Activated T-helper 1 cell treated with anti-CD3 and anti-CD28 coated beads, Interleukin-12 subunit alpha, Interleukin-12 subunit beta, Interleukin-2, Interleukin-4 antibody, amounts not matched to agents 30 ng/mL and 10 ng/mL and 1 ng/mL, durations not matched to agents 14 hours and 24 hours and 36 hours (primary cell): ENCODE data around the gene RHO. TPM values are rescaled to one million over a fixed set of nuclear protein-coding genes. Genes with fewer than 3 reads are reported as not detected.

Source experiments
- DNase-seq: peaks from one replicate; pipeline ENCODE4 v3.0.0; 2021; ENCODE audit warnings: low spot score
- H3K27ac Mint-ChIP-seq: one replicate; pipeline ENCODE4 v1.8.0; 2021; ENCODE audit warnings: mild to moderate bottlenecking, mixed read lengths
- H3K27me3 Mint-ChIP-seq: one replicate; pipeline ENCODE4 v1.8.0; 2022; ENCODE audit warnings: mild to moderate bottlenecking, moderate library complexity, mixed read lengths; ENCODE audit not compliant: insufficient read depth
- H3K36me3 Mint-ChIP-seq: one replicate; pipeline ENCODE4 v1.8.0; 2021; ENCODE audit warnings: low read depth, mixed read lengths
- H3K4me1 Mint-ChIP-seq: one replicate; pipeline ENCODE4 v1.8.0; 2021; ENCODE audit warnings: low read depth, mixed read lengths
- H3K4me3 Mint-ChIP-seq: one replicate; pipeline ENCODE4 v1.8.0; 2021; ENCODE audit warnings: mild to moderate bottlenecking, moderate library complexity, mixed read lengths
- H3K9me3 Mint-ChIP-seq: one replicate; pipeline ENCODE4 v1.8.0; 2021; ENCODE audit warnings: mixed read lengths
- intact Hi-C: fragments of 100-400 bp; cut with micrococcal nuclease; formaldehyde crosslinking; loops from one replicate; pipeline ENCODE4 v1.15.1; 2024
- total RNA-seq: library from RNA; stranded (reverse); gene quantifications from 2 replicates; pipeline ENCODE4 v1.2.3, GENCODE V29; 2022

The RHO gene
- total RNA-seq, 1 donor from 2014 or later, result not detected

GRCh38 chr3:129564981-129565644, 36.7 kb downstream of the RHO start:
- intact Hi-C loops, result no loop called here
- DNase-seq, result no peak
- H3K27ac Mint-ChIP-seq, result no peak overlapping the region
- no peaks in the 10 kb centered on the region for H3K27me3 Mint-ChIP-seq
- H3K36me3 Mint-ChIP-seq, result no peaks in the 10 kb centered on the region
- H3K4me1 Mint-ChIP-seq, result no peaks in the 10 kb centered on the region
- no peaks in the 10 kb centered on the region for H3K9me3 Mint-ChIP-seq
- H3K4me3 Mint-ChIP-seq, result no peak overlapping the region

- no peaks in the 10 kb centered on the region for H3K27me3 Mint-ChIP-seq
- intact Hi-C loops, result no loop called here
- H3K4me1 Mint-ChIP-seq, result no peaks in the 10 kb centered on the region
- H3K27ac Mint-ChIP-seq, result no peak overlapping the region
- no peak for DNase-seq
- no peak overlapping the region for H3K4me3 Mint-ChIP-seq
- no peaks in the 10 kb centered on the region for H3K36me3 Mint-ChIP-seq
- no peaks in the 10 kb centered on the region for H3K9me3 Mint-ChIP-seq
Observed at GRCh38 chr3:129565902-129566301, 37.5 kb downstream of the RHO start.

- no peak for DNase-seq
- Mint-ChIP-seq H3K27me3 (no peaks in the 10 kb centered on the region), H3K4me1 (no peaks in the 10 kb centered on the region), H3K27ac (no peak overlapping the region), H3K4me3 (no peak overlapping the region), H3K36me3 (no peaks in the 10 kb centered on the region), H3K9me3 (no peaks in the 10 kb centered on the region)
- intact Hi-C loops, result no loop called here
Observed at GRCh38 chr3:129567176-129567705, 38.8 kb downstream of the RHO start.

DNA sequence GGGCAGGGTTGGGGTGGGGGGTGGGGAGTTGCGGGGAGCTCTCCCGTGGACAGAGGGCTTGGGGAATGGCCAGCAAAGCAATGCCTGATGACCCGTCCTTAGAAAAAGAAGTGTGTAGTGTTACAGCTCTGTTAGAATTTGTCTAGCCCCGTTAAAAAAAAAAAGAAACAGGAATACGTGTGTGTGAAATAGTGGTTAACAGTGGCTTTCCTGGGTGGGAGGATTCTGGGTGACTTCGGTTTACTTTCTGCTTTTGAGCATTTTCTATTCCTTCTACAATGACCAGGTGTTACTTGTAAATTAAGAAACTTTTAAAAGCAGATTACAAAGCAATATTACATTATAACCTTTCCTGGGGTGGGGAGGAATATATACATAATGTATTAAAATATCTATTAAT, 39.5 kb downstream of the RHO start:
- no peak overlapping the region for H3K4me3 Mint-ChIP-seq
- H3K27ac Mint-ChIP-seq, result no peak overlapping the region
- no peaks in the 10 kb centered on the region for H3K9me3 Mint-ChIP-seq
- H3K4me1 Mint-ChIP-seq, result no peaks in the 10 kb centered on the region
- DNase-seq, result no peak
- intact Hi-C loops, result no loop called here
- H3K27me3 Mint-ChIP-seq, result no peaks in the 10 kb centered on the region
- H3K36me3 Mint-ChIP-seq, result no peaks in the 10 kb centered on the region

GRCh38 chr3:129569856-129570255, 41.4 kb downstream of the RHO start:
- Mint-ChIP-seq H3K27ac (no peak overlapping the region), H3K4me3 (no peak overlapping the region), H3K36me3 (no peaks in the 10 kb centered on the region), H3K27me3 (no peaks in the 10 kb centered on the region), H3K9me3 (no peaks in the 10 kb centered on the region), H3K4me1 (no peaks in the 10 kb centered on the region)
- intact Hi-C loops, result no loop called here
- DNase-seq, result no peak

DNA sequence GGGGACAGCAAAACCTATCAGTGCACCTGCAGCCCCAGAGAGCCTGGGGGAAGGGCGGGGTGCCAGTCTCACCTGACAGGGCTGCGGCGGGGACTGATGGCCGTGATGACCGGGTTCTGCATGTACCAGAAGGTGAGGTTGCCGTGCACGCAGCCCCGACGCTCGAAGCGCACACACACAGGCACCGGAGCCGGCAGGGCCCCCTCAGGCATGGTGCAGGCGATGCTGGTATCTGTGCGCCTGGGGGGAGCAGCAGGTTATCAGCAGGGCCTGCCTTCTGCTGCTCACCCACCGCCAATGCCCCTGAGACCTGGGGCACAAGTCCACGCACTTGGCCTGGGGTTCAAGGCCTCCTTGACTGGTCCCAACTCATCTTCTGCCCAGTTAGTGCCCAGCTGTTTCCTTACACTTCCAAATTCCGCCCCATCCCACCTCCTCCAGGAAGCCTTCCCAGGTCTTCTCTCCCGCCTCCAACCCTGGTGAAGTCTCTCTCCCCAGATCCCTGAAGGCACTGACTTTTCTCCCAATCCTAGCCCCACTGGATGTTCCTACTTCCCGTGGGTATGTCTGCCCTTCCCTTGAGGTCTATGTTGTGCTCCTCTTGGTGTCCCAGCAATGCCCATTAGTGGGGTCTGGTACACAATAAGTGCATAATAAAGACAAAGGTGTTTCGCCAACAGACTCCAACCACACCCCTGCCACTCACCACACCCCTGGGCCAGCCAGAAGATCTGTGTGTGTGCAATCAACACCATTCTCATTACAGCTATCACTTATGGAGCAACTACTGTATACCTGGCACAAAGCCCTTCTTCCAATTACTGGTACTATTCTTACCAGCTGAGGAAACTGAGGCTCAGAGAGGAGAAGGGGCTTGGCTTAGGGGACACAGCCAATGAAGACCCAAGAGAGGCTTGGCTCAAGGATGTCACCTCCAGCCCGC, 43.4 kb downstream of the RHO start:
- no peak overlapping the region for H3K4me3 Mint-ChIP-seq
- intact Hi-C loops, result no loop called here
- peaks cover 5% of the 10 kb centered on the region for H3K4me1 Mint-ChIP-seq
- no peaks in the 10 kb centered on the region for H3K27me3 Mint-ChIP-seq
- DNase-seq, result no peak
- no peaks in the 10 kb centered on the region for H3K9me3 Mint-ChIP-seq
- no peak overlapping the region for H3K27ac Mint-ChIP-seq
- no peaks in the 10 kb centered on the region for H3K36me3 Mint-ChIP-seq

- Mint-ChIP-seq H3K4me3 (no peak overlapping the region), H3K36me3 (no peaks in the 10 kb centered on the region), H3K27ac (no peak overlapping the region), H3K9me3 (no peaks in the 10 kb centered on the region), H3K27me3 (no peaks in the 10 kb centered on the region), H3K4me1 (peaks cover 5% of the 10 kb centered on the region)
- no peak for DNase-seq
- intact Hi-C loops, result no loop called here
Observed at GRCh38 chr3:129572603-129573002, 44.2 kb downstream of the RHO start.

GRCh38 chr3:129573493-129573892, 45.1 kb downstream of the RHO start:
- DNase-seq, result no peak
- H3K27me3 Mint-ChIP-seq, result no peaks in the 10 kb centered on the region
- peaks cover 5% of the 10 kb centered on the region for H3K4me1 Mint-ChIP-seq
- no peaks in the 10 kb centered on the region for H3K36me3 Mint-ChIP-seq
- no peak overlapping the region for H3K27ac Mint-ChIP-seq
- H3K9me3 Mint-ChIP-seq, result no peaks in the 10 kb centered on the region
- H3K4me3 Mint-ChIP-seq, result no peak overlapping the region
- intact Hi-C loops, result no loop called here

DNA sequence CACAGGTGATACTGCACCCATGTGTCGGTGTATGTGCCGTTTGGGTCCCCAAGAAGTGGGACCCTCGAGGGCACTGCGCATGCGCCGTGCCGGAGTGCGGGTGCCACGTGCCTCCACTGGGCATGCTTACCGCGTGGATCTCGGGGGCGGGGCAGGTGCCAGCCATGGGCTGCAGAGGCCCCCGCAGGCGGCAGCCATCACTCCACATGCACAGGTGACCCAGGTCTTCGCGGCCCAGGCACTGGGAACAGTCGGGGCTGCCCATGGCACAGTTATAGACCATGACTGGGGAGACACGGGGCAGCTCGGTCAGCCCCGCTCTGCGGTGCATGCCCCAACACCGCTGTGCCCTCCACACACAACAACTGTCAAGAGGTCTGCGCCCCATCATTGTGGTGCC, 45.8 kb downstream of the RHO start:
- Mint-ChIP-seq H3K4me1 (peaks cover 5% of the 10 kb centered on the region), H3K9me3 (no peaks in the 10 kb centered on the region), H3K27ac (no peak overlapping the region), H3K27me3 (no peaks in the 10 kb centered on the region), H3K36me3 (no peaks in the 10 kb centered on the region), H3K4me3 (no peak overlapping the region)
- intact Hi-C loops, result no loop called here
- no peak for DNase-seq

DNA sequence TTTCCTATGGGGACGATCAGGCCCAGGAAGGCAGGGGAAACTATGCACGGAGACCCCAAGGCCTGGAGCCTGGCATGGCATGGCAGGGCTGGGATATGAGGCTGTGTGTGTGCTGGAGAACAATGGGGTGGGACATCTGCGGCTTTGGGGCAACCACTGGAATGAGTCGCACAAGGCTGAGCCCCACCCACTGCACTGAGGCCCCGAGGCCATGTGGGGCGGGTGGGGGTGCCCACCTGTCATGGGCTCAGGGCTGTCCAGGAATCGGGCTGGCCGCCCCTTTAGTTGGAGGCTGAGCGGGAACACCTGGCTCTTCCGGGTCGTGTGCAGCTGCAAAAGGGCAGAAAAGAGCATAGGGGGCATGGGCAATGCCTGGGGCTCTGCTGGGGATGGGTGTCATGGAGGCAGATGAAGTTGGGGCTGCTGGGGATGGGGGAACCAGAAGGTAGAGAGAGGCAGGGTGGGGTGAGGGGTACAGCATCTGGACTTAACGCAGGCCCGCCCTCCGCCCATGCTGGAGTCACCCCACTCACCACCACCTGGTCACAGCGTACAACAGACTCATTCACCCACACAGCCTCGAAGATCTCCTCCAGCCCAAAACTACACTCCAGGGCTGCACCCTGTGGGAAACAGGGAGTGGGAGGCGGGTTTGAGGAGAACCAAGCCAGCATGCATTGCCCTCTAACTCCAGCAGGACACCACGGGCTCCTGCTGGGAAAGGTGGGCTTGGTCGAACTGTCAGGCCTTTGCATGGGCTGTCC, 47.0 kb downstream of the RHO start:
- Mint-ChIP-seq H3K9me3 (no peaks in the 10 kb centered on the region), H3K4me1 (peaks cover 5% of the 10 kb centered on the region), H3K36me3 (no peaks in the 10 kb centered on the region), H3K27me3 (no peaks in the 10 kb centered on the region), H3K27ac (no peak overlapping the region), H3K4me3 (no peak overlapping the region)
- intact Hi-C loops, result no loop called here
- DNase-seq, result no peak

DNA sequence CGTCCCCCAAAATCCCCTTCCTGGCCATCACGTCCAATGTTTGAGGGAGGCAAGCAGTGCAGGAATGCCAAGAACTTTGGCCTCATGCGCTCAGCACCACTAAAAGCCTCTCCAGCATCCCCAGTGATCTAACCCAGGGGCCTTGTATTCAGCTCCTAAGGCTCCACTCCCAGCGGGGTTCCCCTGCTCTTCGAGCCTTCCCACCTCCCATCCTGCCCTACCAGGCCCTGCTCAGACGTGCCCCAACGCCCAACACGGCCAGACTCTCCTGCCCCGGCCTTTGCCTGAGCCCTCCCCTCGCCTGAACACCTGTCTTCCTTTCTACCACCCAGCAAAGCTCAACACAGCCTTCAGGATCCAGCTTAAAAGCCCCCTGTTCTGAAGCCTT, 47.6 kb downstream of the RHO start:
- H3K27me3 Mint-ChIP-seq, result no peaks in the 10 kb centered on the region
- peaks cover 5% of the 10 kb centered on the region for H3K4me1 Mint-ChIP-seq
- intact Hi-C loops, result no loop called here

GRCh38 chr3:129576514-129577352, 48.3 kb downstream of the RHO start:
- intact Hi-C loops, result no loop called here
- Mint-ChIP-seq H3K36me3 (no peaks in the 10 kb centered on the region), H3K27ac (peak overlapping the region; percentile 44), H3K4me1 (peaks cover 5% of the 10 kb centered on the region), H3K4me3 (no peak overlapping the region), H3K9me3 (no peaks in the 10 kb centered on the region), H3K27me3 (no peaks in the 10 kb centered on the region)
- DNase-seq, result peak; percentile 16

More for the DNA sequence above, 47.6 kb downstream of the RHO start:
- no peaks in the 10 kb centered on the region for H3K36me3 Mint-ChIP-seq
- no peak overlapping the region for H3K4me3 Mint-ChIP-seq
- no peak overlapping the region for H3K27ac Mint-ChIP-seq
- no peaks in the 10 kb centered on the region for H3K9me3 Mint-ChIP-seq
- DNase-seq, result no peak
